GM12878 (cell line): ENCODE measurements around the gene JOSD2. TPM values are rescaled to one million over a fixed set of nuclear protein-coding genes. Genes with fewer than 3 reads are reported as not detected.

ENCODE experiments used
- ATAC-seq: fragments of 200-7000 bp; cut with Tn5 transposase; 3 replicates; pipeline ENCODE4 v1.9.1; 2020; ENCODE audit warnings: mild to moderate bottlenecking, moderate library complexity
- BruUV-seq: library from RNA; stranded (reverse); fragments of 400-500 nt; replicated peaks from 2 replicates; lab custom pipeline; 2021; lab: Mats Ljungman, UMichigan
- CTCF ChIA-PET: fragments of 300-600 bp; sonication (Branson Sonifier 250); formaldehyde crosslinking; extraction: SDS; loops from one replicate; lab custom pipeline; 2021; ENCODE audit warnings: inconsistent platforms; lab: Yijun Ruan, JAX
- POLR2A ChIA-PET: fragments of 350-600 bp; formaldehyde crosslinking; extraction: SDS; loops from one replicate; lab custom pipeline; 2021; ENCODE audit warnings: inconsistent platforms; lab: Charles Lee
- RAD21 ChIA-PET: fragments of 300-600 bp; sonication (Branson Sonifier 250); formaldehyde crosslinking; loops from one replicate; lab custom pipeline; 2023; ENCODE audit warnings: antibody characterized with exemption; ENCODE audit not compliant: unreplicated experiment; lab: Charles Lee
- SMC1A ChIA-PET: fragments of 300-600 bp; sonication (Branson Sonifier 250); formaldehyde crosslinking; loops from one replicate; lab custom pipeline; 2023; ENCODE audit not compliant: unreplicated experiment, uncharacterized antibody; lab: Charles Lee
- DNase-seq: peaks from one replicate; pipeline ENCODE4 v3.0.0-alpha.2; 2011; ENCODE audit warnings: low read depth, low spot score
- FAIRE-seq: peaks from 3 replicates; lab custom pipeline; 2011; peaks lifted over from hg19 to GRCh38; lab: Jason Lieb, UNC
- H2AFZ ChIP-seq: 2 replicates; pipeline ENCODE4 v1.6.0; 2011; ENCODE audit warnings: low read depth, low read length, control low read depth; ENCODE audit not compliant: control insufficient read depth
- H3K27ac ChIP-seq: 2 replicates; pipeline ENCODE4 v1.5.1; 2011; ENCODE audit warnings: control low read depth; ENCODE audit not compliant: control insufficient read depth, insufficient read depth
- H3K27me3 ChIP-seq, 2 experiments: replicated peaks in 1 of 2; 2 replicates each; pipeline versions ENCODE4 v1.6.0 to v1.6.1; 2011; ENCODE audit warnings: low read length in 1 of 2; ENCODE audit not compliant: control insufficient read depth in 2 of 2, insufficient read depth in 2 of 2
- H3K36me3 ChIP-seq, 2 experiments: 2 replicates each; pipeline ENCODE4 v1.5.1; 2011; ENCODE audit warnings: low read length in 1 of 2; ENCODE audit not compliant: control insufficient read depth in 2 of 2, insufficient read depth in 2 of 2
- H3K4me1 ChIP-seq: 2 replicates; pipeline ENCODE4 v1.6.1; 2011; ENCODE audit warnings: mild to moderate bottlenecking, low read length, moderate library complexity, mixed read lengths; ENCODE audit not compliant: control insufficient read depth, insufficient read depth
- H3K4me2 ChIP-seq: 2 replicates; pipeline ENCODE4 v1.6.0; 2011; ENCODE audit warnings: control low read depth; ENCODE audit not compliant: control insufficient read depth, insufficient read depth
- H3K4me3 ChIP-seq: fragments of 200-600 bp; sonication (generic); 2 replicates; pipeline ENCODE4 v1.5.1; 2016
- H3K79me2 ChIP-seq: 2 replicates; pipeline ENCODE4 v1.6.0; 2011; ENCODE audit warnings: low read length; ENCODE audit not compliant: control insufficient read depth, insufficient read depth
- H3K9ac ChIP-seq: 2 replicates; pipeline ENCODE4 v1.8.0; 2011; ENCODE audit warnings: low read length, control low read depth, mixed read lengths; ENCODE audit not compliant: control insufficient read depth, insufficient read depth
- H3K9me3 ChIP-seq: replicated peaks from 3 replicates; pipeline ENCODE4 v1.5.1; 2011; ENCODE audit warnings: mild to moderate bottlenecking, low read length; ENCODE audit not compliant: control insufficient read depth, insufficient read depth
- H4K20me1 ChIP-seq: 2 replicates; pipeline ENCODE4 v1.6.0; 2011; ENCODE audit not compliant: control insufficient read depth, insufficient read depth
- BRCA1 ChIP-seq: IDR thresholded peaks from 2 replicates; pipeline ENCODE4 v1.6.1; 2011; ENCODE audit warnings: low read depth, low read length, improper control_type of control experiment
- CBX5 ChIP-seq: sonication (generic); IDR thresholded peaks from 2 replicates; pipeline ENCODE4 v1.6.1; 2016; ENCODE audit warnings: low read depth, moderate library complexity, mild to moderate bottlenecking, inconsistent platforms
- EP300 ChIP-seq, 2 experiments: fragments of 150-350 bp in 1 of 2; IDR thresholded peaks; 2 replicates each; pipeline ENCODE4 v1.6.1; 2011 to 2012; ENCODE audit warnings: low read depth in 2 of 2, low read length in 2 of 2, borderline replicate concordance in 1 of 2, improper control_type of control experiment in 1 of 2, inconsistent platforms in 1 of 2; ENCODE audit not compliant: control insufficient read depth in 1 of 2
- IKZF1 ChIP-seq: fragments of 450-650 bp; conservative IDR thresholded peaks from 2 replicates; pipeline ENCODE4 v1.6.1; 2017; ENCODE audit warnings: antibody characterized with exemption, mild to moderate bottlenecking
- MTA2 ChIP-seq: fragments of 450-650 bp; IDR thresholded peaks from 2 replicates; pipeline ENCODE4 v1.6.1; 2016; ENCODE audit warnings: low read depth, mild to moderate bottlenecking, moderate library complexity
- NKRF ChIP-seq: fragments of 450-650 bp; conservative IDR thresholded peaks from 2 replicates; pipeline ENCODE4 v1.6.1; 2017; ENCODE audit warnings: mild to moderate bottlenecking, moderate library complexity
- POU2F2 ChIP-seq: IDR thresholded peaks from 3 replicates; pipeline ENCODE4 v1.6.1; 2011; ENCODE audit warnings: low read depth, mild to moderate bottlenecking, low read length, borderline replicate concordance
- RCOR1 ChIP-seq: conservative IDR thresholded peaks from 2 replicates; pipeline ENCODE4 v1.6.1; 2012; ENCODE audit warnings: low read depth, low read length, improper control_type of control experiment
- SIX5 ChIP-seq: IDR thresholded peaks from 2 replicates; pipeline ENCODE4 v1.6.1; 2011; ENCODE audit warnings: mild to moderate bottlenecking, low read depth, low read length, moderate library complexity; ENCODE audit not compliant: severe bottlenecking
- SMAD5 ChIP-seq: IDR thresholded peaks from 2 replicates; pipeline ENCODE4 v1.6.1; 2016; ENCODE audit warnings: antibody characterized with exemption, low read depth
- SUPT20H ChIP-seq: IDR thresholded peaks from 2 replicates; pipeline ENCODE4 v1.6.1; 2011; ENCODE audit warnings: low read depth, mild to moderate bottlenecking, low read length, moderate library complexity, borderline replicate concordance; ENCODE audit not compliant: control insufficient read depth
- ZBTB33 ChIP-seq: fragments of 450-650 bp; IDR thresholded peaks from 2 replicates; pipeline ENCODE4 v1.6.1; 2017; ENCODE audit warnings: mild to moderate bottlenecking
- ZNF622 ChIP-seq: fragments of 450-650 bp; IDR thresholded peaks from 2 replicates; pipeline ENCODE4 v1.6.1; 2017; ENCODE audit warnings: mild to moderate bottlenecking, inconsistent platforms
- WGBS: methylation state at CpG from one replicate; pipeline ENCODE4 v1.1.6; 2016; ENCODE audit warnings: low lambda C conversion rate; ENCODE audit not compliant: insufficient replicate concordance, insufficient coverage; ENCODE audit errors: missing lambda C conversion rate; 5-methylcytosine and 5-hydroxymethylcytosine counted together
- in situ Hi-C: fragments of 300-500 bp; cut with MboI; formaldehyde crosslinking; loops from 9 replicates; pipeline ENCODE4 v1.14.3; 2018; ENCODE audit warnings: mixed read lengths
- intact Hi-C: fragments of 100-400 bp; cut with micrococcal nuclease; formaldehyde crosslinking; loops from one replicate; pipeline ENCODE4 v1.14.2; 2022; ENCODE audit not compliant: unreplicated experiment
- polyA plus RNA-seq, 11 experiments: library from polyadenylated mRNA; depleted of rRNA in 4 of 11; unstranded in 6 of 11; stranded (reverse) in 5 of 11; fragments of >200 nt; fragmentation: Nextera tagmentation in 4 of 11; fragmentation: Illumina TruSeq in 1 of 11; extraction: Ambion mirVana in 4 of 11; extraction: Trizol in 1 of 11; gene quantifications; 1 replicate in 1 of 11; 2 replicates in 10 of 11; pipeline versions ENCODE4 v1.2.1 to v1.2.3, GENCODE V29; 2011 to 2016; ENCODE audit warnings: inconsistent platforms in 2 of 11, missing spikeins in 2 of 11, low read depth in 1 of 11
- total RNA-seq, 4 experiments: library from RNA; depleted of rRNA in 3 of 4; stranded (reverse); fragments of >200 nt in 3 of 4; fragmentation: Illumina TruSeq in 1 of 4; extraction: Trizol in 1 of 4; gene quantifications; 2 replicates each; pipeline versions ENCODE4 v1.2.1 to v1.2.3, GENCODE V29; 2013 to 2021
- TF ChIP-seq, protein P1 (sequence below): fragments of 450-650 bp; IDR thresholded peaks from 2 replicates; pipeline ENCODE4 v1.6.1; 2016; ENCODE audit warnings: mild to moderate bottlenecking, moderate library complexity, borderline replicate concordance

JOSD2 gene
- total and polyA plus RNA-seq, 10 of the 15 experiments (the other 5 are each of a cell fraction or from before 2014, with no cell fraction given), result 0.91 to 26.7 (median 13.0) TPM

- TF ChIP-seq ZBTB33 (no peak), ZNF622 (no peak), EP300 (IDR thresholded peaks at IDR 0.05; ENCODE audit: borderline replicate concordance in 1 of 2, control insufficient read depth in 1 of 2, low read depth in 2 of 2, low read length in 2 of 2) (no peak), SUPT20H (no peak), SIX5 (no peak), NKRF (no peak), IKZF1 (no peak), POU2F2 (no peak), BRCA1 (no peak), RCOR1 (no peak), MTA2 (no peak), CBX5 (no peak), SMAD5 (no peak)
- TF ChIP-seq, protein P1, sequence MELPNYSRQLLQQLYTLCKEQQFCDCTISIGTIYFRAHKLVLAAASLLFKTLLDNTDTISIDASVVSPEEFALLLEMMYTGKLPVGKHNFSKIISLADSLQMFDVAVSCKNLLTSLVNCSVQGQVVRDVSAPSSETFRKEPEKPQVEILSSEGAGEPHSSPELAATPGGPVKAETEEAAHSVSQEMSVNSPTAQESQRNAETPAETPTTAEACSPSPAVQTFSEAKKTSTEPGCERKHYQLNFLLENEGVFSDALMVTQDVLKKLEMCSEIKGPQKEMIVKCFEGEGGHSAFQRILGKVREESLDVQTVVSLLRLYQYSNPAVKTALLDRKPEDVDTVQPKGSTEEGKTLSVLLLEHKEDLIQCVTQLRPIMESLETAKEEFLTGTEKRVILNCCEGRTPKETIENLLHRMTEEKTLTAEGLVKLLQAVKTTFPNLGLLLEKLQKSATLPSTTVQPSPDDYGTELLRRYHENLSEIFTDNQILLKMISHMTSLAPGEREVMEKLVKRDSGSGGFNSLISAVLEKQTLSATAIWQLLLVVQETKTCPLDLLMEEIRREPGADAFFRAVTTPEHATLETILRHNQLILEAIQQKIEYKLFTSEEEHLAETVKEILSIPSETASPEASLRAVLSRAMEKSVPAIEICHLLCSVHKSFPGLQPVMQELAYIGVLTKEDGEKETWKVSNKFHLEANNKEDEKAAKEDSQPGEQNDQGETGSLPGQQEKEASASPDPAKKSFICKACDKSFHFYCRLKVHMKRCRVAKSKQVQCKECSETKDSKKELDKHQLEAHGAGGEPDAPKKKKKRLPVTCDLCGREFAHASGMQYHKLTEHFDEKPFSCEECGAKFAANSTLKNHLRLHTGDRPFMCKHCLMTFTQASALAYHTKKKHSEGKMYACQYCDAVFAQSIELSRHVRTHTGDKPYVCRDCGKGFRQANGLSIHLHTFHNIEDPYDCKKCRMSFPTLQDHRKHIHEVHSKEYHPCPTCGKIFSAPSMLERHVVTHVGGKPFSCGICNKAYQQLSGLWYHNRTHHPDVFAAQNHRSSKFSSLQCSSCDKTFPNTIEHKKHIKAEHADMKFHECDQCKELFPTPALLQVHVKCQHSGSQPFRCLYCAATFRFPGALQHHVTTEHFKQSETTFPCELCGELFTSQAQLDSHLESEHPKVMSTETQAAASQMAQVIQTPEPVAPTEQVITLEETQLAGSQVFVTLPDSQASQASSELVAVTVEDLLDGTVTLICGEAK, result no peak
- ATAC-seq (no peak), FAIRE-seq (no peak), DNase-seq (no peak)
- in situ Hi-C loops, result no loop called here
- SMC1A ChIA-PET, result no interaction called here
- intact Hi-C loops, result no loop called here
- POLR2A ChIA-PET, result no interaction called here
- H3K9me3 ChIP-seq, result no peaks in the 10 kb centered on the region
- H3K79me2 ChIP-seq, result no peaks in the 10 kb centered on the region
- no peaks in the 10 kb centered on the region for H3K27me3 ChIP-seq
- no TSS peak for BruUV-seq
- H3K4me2 ChIP-seq, result no peak overlapping the region
- no peaks in the 10 kb centered on the region for H3K4me1 ChIP-seq
- no peak overlapping the region for H2AFZ ChIP-seq
- H3K4me3 ChIP-seq, result no peak overlapping the region
- CTCF ChIA-PET, result no interaction called here
- H4K20me1 ChIP-seq, result no peaks in the 10 kb centered on the region
- H3K27ac ChIP-seq, result no peak overlapping the region
- H3K36me3 ChIP-seq, result no peaks in the 10 kb centered on the region
- RAD21 ChIA-PET, result no interaction called here
- WGBS, result 64% methylated on average over 24 of the region's 25 CpGs
- H3K9ac ChIP-seq, result no peak overlapping the region
These were observed 9.2 kb downstream of the JOSD2 start for GRCh38 chr19:50501568-50502475.
